ENCODE measurements around the gene AGAP3. TPM values are rescaled to one million over a fixed set of nuclear protein-coding genes. Genes with fewer than 3 reads are reported as not detected.

AGAP3 gene
- polyA plus RNA-seq, 3 donors: 6.4 to 133 (median 6.8) TPM

- no peak for DNase-seq
- H3K79me2 ChIP-seq (ENCODE audit: insufficient read depth, low read length): no peaks in the 10 kb centered on the region
- Mint-ChIP-seq H3K36me3 (peaks cover 10 to 27% of the 10 kb centered on the region in 2 donors), H3K4me1 (no peaks in the 10 kb centered on the region), H3K4me3 (no peak overlapping the region), H3K27me3 (ENCODE audit: low read depth in 3 of 3) (peaks cover 7 to 17% (median 11%) of the 10 kb centered on the region in 3 donors), H3K27ac (no peak overlapping the region), H3K9me3 (peaks cover 0 to 5% (median 0%) of the 10 kb centered on the region in 7 donors)
- no peak overlapping the region for H2AFZ ChIP-seq (ENCODE audit: insufficient read depth, low read depth, low read length, poor library complexity, severe bottlenecking)
- no peaks in the 10 kb centered on the region for H3K9me3 ChIP-seq (replicated peaks in 1 of 2; ENCODE audit: control insufficient read depth in 1 of 2, insufficient read depth in 1 of 2, low read length in 2 of 2)
- H3K4me2 ChIP-seq (replicated peaks; ENCODE audit: extremely low read depth, low read length, poor library complexity, severe bottlenecking): no peak overlapping the region
- intact Hi-C loops (cut with micrococcal nuclease): no loop called here
- H3K4me1 ChIP-seq (ENCODE audit: control insufficient read depth in 1 of 2, insufficient read depth in 2 of 2, low read length in 2 of 2): peaks cover 0 to 4% of the 10 kb centered on the region in 2 donors
- no peaks in the 10 kb centered on the region for H4K20me1 ChIP-seq (ENCODE audit: insufficient read depth, low read length)
- peaks cover 0 to 2% of the 10 kb centered on the region in 2 donors for H3K36me3 ChIP-seq (replicated peaks in 1 of 2; ENCODE audit: control insufficient read depth in 1 of 2, insufficient read depth in 2 of 2, low read length in 2 of 2)
- H3K27ac ChIP-seq (ENCODE audit: low read depth in 1 of 2, low read length in 2 of 2): no peak overlapping the region
- H3K4me3 ChIP-seq (replicated peaks in 1 of 3; ENCODE audit: low read depth in 2 of 3, low read length in 3 of 3): no peak overlapping the region
- no peak overlapping the region for H3K9ac ChIP-seq (ENCODE audit: insufficient read depth, low read length, poor library complexity, severe bottlenecking)
- TF ChIP-seq CTCF (IDR thresholded peaks at IDR 0.05): no peak
- 90% methylated on average over 5 of the region's 9 CpGs for WGBS (ENCODE audit: insufficient coverage)
- H3K27me3 ChIP-seq (ENCODE audit: control insufficient read depth in 2 of 2, insufficient read depth in 2 of 2, low read length in 2 of 2): peaks cover 0 to 11% of the 10 kb centered on the region in 2 donors
These were observed 40.3 kb upstream of the AGAP3 start for GRCh38 chr7:151045967-151046366.

DNA sequence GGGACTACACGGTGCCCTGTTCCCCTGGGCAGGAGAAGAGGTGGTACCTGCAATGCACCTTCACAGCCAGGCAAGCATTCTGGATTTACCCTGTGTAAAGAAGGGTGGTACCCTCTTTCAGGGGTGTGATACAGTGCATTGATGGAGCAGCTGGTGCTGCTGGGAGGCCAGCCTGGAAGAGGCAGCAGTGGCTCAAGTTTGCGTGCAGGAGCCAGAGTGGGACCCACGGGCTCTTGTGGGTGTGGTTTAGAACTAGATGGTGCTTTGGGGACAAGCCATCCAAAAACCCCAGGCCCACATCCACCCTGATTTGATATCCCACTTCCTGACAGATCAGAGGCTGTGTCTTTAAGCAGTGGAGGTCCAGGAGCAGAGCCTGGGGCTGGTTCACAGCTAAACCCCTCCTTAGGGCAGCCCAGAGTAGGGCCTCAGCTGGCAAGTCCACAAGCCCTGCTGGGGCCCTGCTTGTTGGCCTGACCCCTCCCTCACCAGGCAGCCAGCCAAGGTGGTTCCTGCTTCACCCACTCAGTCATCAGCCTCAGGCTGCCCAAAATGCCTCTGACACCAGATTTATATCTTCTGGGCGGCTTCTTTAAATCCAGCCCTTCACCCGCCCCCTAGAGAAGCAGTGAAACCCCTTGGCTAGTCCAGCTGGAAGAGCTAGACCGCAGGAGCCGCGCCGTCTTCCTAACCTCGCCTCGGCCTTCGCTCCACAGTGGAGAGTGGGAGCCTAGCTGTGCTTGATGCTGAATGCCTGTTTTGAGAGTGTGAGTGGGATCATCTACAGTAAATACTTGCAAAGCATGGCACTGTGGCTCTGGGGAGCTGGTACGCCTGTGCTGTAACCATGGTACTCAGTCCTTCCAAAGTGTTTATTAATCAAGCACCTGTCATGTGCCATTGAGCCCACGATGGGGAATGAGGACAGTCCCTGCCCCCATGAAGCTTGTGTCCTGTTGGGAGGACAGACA, 39.4 kb upstream of the AGAP3 start:
- Histone ChIP-seq H3K4me3 (replicated peaks in 1 of 3; ENCODE audit: low read depth in 2 of 3, low read length in 3 of 3) (no peak overlapping the region), H3K9me3 (replicated peaks in 1 of 2; ENCODE audit: control insufficient read depth in 1 of 2, insufficient read depth in 1 of 2, low read length in 2 of 2) (no peaks in the 10 kb centered on the region), H3K79me2 (ENCODE audit: insufficient read depth, low read length) (no peaks in the 10 kb centered on the region), H3K27me3 (ENCODE audit: control insufficient read depth in 2 of 2, insufficient read depth in 2 of 2, low read length in 2 of 2) (peaks cover 0 to 11% of the 10 kb centered on the region in 2 donors), H3K9ac (ENCODE audit: insufficient read depth, low read length, poor library complexity, severe bottlenecking) (no peak overlapping the region), H3K4me1 (ENCODE audit: control insufficient read depth in 1 of 2, insufficient read depth in 2 of 2, low read length in 2 of 2) (peaks cover 0 to 7% of the 10 kb centered on the region in 2 donors), H3K4me2 (replicated peaks; ENCODE audit: extremely low read depth, low read length, poor library complexity, severe bottlenecking) (no peak overlapping the region), H2AFZ (ENCODE audit: insufficient read depth, low read depth, low read length, poor library complexity, severe bottlenecking) (no peak overlapping the region), H3K36me3 (replicated peaks in 1 of 2; ENCODE audit: control insufficient read depth in 1 of 2, insufficient read depth in 2 of 2, low read length in 2 of 2) (peaks cover 0 to under 1% of the 10 kb centered on the region in 2 donors), H4K20me1 (ENCODE audit: insufficient read depth, low read length) (no peaks in the 10 kb centered on the region), H3K27ac (ENCODE audit: low read depth in 1 of 2, low read length in 2 of 2) (no peak overlapping the region)
- 31% methylated on average over 9 of the region's 14 CpGs for WGBS (ENCODE audit: insufficient coverage)
- no peak for TF ChIP-seq CTCF (IDR thresholded peaks at IDR 0.05)
- no peak overlapping the region for H3K4me3 Mint-ChIP-seq
- peaks cover 7 to 27% of the 10 kb centered on the region in 2 donors for H3K36me3 Mint-ChIP-seq
- no peaks in the 10 kb centered on the region for H3K4me1 Mint-ChIP-seq
- H3K9me3 Mint-ChIP-seq: peaks cover 0 to 5% (median 0%) of the 10 kb centered on the region in 7 donors
- no peak for DNase-seq
- peak overlapping the region in 1 of 7 donors; percentile 35 for H3K27ac Mint-ChIP-seq
- intact Hi-C loops (cut with micrococcal nuclease): no loop called here
- peaks cover 7 to 23% (median 14%) of the 10 kb centered on the region in 3 donors for H3K27me3 Mint-ChIP-seq (ENCODE audit: low read depth in 3 of 3)

Data from CD14-positive monocyte (primary cell).